Lower leg skin (tissue), 3 donors: ENCODE measurements around the gene IQCC.

Source experiments
- POLR2A ChIP-seq, 2 donors: fragments of 450-650 bp; IDR thresholded peaks; one replicate each; pipeline ENCODE4 v1.6.1; 2016 to 2017; ENCODE audit warnings: antibody characterized with exemption in 2 of 2, mild to moderate bottlenecking in 1 of 2, moderate library complexity in 1 of 2
- TF ChIP-seq, protein P1 (sequence below), 3 donors: fragments of 450-650 bp; IDR thresholded peaks; one replicate each; pipeline ENCODE4 v1.5.1; 2016; ENCODE audit warnings: antibody characterized with exemption in 3 of 3, mild to moderate bottlenecking in 3 of 3, moderate library complexity in 2 of 3

DNA sequence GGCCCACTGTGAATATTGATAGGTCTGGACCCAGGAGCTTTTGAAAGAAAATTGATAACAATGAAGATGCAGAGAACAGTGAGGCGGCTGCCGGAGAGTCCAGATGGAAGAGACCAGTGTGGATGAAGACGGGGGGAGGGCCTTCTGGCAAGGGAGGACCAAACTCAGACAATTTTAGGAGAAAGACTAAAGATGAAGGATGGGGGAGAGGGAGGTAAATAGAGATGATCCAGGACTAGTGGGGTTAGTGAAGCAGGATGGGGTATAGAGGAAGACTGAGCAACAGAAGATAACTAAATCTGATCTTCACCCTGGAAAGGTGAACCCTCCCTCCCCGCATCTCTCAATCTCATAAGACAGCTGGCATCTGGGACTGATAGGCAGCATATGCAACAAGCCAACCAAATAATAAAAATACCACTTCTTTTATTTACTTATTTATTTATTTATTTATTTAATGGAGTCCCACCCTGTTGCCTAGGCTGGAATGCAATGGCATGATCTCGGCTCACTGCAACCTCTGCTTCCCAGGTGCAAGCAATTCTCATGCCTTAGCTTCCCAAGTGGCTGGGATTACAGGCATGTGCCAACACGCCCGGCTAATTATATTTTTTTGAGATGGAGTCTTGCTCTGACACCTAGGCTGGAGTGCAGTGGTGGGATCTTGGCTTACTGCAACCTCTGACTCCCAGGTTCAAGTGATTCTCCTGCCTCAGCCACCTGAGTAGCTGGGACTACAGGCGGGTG, 27.3 kb downstream of the IQCC start:
- TF ChIP-seq POLR2A (IDR thresholded peaks at IDR 0.05): no peak
- TF ChIP-seq, protein P1, sequence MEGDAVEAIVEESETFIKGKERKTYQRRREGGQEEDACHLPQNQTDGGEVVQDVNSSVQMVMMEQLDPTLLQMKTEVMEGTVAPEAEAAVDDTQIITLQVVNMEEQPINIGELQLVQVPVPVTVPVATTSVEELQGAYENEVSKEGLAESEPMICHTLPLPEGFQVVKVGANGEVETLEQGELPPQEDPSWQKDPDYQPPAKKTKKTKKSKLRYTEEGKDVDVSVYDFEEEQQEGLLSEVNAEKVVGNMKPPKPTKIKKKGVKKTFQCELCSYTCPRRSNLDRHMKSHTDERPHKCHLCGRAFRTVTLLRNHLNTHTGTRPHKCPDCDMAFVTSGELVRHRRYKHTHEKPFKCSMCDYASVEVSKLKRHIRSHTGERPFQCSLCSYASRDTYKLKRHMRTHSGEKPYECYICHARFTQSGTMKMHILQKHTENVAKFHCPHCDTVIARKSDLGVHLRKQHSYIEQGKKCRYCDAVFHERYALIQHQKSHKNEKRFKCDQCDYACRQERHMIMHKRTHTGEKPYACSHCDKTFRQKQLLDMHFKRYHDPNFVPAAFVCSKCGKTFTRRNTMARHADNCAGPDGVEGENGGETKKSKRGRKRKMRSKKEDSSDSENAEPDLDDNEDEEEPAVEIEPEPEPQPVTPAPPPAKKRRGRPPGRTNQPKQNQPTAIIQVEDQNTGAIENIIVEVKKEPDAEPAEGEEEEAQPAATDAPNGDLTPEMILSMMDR (IDR thresholded peaks at IDR 0.05): no peak
